Activated CD8-positive, alpha-beta memory T cell treated with anti-CD3 and anti-CD28 coated beads, Interleukin-2, amount 50 U/mL, for 1 hour (primary cell): ENCODE results near the gene ADAMTSL3.

ENCODE experiments used
- DNase-seq: peaks from one replicate; pipeline ENCODE4 v3.0.0-alpha.2; 2020; ENCODE audit errors: extremely low read depth

The ADAMTSL3 gene

GRCh38 chr15:83837945-83838571, 184.1 kb downstream of the ADAMTSL3 start:
- DNase-seq, result no peak

DNA sequence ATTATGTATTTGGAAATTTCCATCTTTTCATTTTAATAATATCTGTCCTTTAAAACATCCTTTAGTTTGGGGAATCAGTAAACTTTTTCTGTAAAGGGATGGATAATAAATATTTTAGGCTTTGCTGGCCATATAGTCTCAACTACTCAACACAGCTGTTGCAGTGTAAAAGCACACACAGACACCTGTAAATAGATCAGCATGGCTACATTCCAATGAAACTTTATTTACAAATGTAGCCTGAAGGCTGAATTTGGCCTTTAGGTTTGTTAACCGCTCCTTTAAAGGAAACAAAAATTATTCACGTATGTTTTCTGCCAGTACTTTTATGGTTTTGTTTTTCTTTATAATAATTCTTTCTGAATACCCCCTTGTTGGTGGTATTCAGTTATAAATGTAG, 184.8 kb downstream of the ADAMTSL3 start:
- no peak for DNase-seq

DNA sequence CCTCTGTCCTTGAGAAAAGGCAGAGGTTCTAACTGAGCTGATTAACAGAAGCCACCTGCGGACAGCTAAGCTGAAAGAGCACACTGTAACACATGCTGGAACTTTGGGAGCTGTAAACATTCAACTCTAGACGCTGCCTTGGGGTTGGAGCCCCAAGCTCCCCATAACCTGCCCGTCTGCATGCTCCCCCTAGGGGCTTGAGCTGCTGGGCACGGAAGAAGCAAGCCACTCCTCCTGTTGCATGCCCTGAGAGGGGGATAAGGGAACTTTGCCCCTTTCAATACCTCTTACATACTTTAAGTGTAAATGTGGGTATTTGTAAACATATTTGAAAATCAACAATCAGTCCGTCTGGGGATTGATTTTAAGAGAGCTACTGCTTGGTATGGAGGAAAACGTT, 188.4 kb downstream of the ADAMTSL3 start:
- DNase-seq, result no peak

GRCh38 chr15:83843471-83843871, 189.5 kb downstream of the ADAMTSL3 start:
- DNase-seq, result no peak

GRCh38 chr15:83844742-83845141, 190.8 kb downstream of the ADAMTSL3 start:
- DNase-seq, result no peak

GRCh38 chr15:83845230-83845629, 191.3 kb downstream of the ADAMTSL3 start:
- no peak for DNase-seq

GRCh38 chr15:83846847-83847246, 192.9 kb downstream of the ADAMTSL3 start:
- no peak for DNase-seq

DNA sequence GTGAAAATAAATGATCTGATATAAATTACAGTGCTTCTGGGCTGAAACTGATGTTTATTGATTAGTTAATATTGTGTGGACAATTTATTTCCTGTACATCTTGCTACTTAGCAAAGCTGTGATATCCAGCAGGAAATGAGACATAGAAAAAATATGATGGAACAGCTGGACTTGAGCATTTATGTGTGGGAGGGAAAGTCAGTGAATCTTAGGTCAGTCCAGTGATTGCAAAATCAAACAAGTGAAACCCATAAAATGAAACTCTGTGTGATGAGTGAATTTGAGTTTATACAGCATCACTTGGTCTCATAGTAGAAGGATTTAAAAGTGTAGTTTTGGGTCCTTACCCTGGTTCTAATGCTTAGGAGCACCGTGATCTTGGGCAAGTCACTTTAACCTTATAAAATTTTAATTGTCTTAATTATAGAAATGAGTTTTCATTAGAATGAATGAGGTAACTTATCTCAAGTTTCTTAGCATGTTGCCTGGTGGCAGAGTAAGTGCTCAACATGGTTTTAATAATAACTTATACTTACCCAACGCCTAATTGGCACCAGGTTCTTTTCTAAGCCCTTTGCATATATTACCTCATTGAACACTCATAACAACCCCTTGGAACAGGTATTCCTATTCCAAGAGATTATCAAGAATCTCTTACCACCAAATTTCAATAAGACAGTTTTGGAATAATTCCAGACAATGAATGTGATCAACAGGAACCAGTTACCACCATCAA, 194.6 kb downstream of the ADAMTSL3 start:
- no peak for DNase-seq

- DNase-seq, result no peak
These were observed 196.1 kb downstream of the ADAMTSL3 start for GRCh38 chr15:83850015-83850414.

GRCh38 chr15:83850501-83851245, 196.8 kb downstream of the ADAMTSL3 start:
- no peak for DNase-seq

- no peak for DNase-seq
These were observed 199.3 kb downstream of the ADAMTSL3 start for GRCh38 chr15:83853232-83853631.

GRCh38 chr15:83854321-83854720, 200.4 kb downstream of the ADAMTSL3 start:
- DNase-seq, result no peak

DNA sequence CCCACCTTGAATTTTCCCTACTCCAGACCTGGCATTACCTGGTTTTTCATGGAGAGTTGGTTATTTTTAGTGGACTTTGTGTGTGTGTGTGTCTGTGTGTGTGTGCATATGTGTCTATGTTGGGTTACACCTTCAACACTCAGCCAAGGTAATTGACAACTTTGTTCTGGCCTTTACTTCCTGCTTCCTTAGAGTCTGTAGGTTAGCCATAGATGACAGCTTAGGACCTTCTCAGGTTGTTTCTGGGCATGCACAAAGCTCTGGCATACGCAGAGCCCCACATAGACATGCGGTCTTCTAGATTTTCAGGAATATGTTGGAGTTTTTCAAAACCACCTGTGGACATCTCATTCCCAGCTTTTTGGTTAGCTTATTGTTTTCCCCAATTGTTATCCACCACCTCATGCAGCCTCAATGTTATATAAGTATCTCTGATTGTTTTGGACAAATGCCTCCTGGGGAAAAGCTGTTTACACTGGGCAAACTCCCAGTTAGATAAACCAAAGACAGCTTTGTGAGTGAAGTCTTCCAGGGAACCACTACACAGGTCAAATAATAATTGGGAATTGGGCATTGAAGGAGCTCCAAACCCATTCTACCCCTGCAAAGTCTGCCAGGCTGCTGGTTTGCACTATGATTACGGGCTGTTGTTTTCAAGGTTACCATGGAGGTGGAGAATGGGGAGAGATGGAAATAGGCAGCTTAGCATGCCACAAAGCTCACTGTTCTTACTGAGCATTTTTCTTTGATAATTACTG, 201.2 kb downstream of the ADAMTSL3 start:
- no peak for DNase-seq

GRCh38 chr15:83855956-83856355, 202.0 kb downstream of the ADAMTSL3 start:
- no peak for DNase-seq

- DNase-seq, result no peak
These were observed 205.0 kb downstream of the ADAMTSL3 start for GRCh38 chr15:83858820-83859505.

GRCh38 chr15:83866692-83867091, 212.8 kb downstream of the ADAMTSL3 start:
- no peak for DNase-seq

- DNase-seq, result no peak
These were observed 215.4 kb downstream of the ADAMTSL3 start for GRCh38 chr15:83869341-83869740.

GRCh38 chr15:83871808-83872559, 218.1 kb downstream of the ADAMTSL3 start:
- no peak for DNase-seq

GRCh38 chr15:83873966-83874365, 220.0 kb downstream of the ADAMTSL3 start:
- no peak for DNase-seq

DNA sequence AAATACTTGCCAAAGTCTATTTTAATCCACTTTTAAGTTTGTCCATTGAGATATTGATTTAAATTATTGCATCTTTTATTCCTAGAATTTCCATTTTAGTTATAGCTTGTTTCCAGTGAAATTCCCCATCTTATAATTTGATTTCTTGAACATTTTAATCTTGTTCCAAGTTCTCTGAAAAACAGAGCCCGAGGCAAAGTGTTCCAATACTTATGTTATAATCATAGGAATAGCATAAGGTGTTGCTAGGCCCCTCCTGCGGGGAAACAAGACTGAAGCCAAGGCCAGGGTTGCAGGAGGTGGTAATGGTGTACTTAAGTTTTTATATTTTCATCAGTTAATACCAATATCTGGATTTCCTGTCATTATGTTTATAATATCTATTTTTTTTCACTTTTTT, 226.6 kb downstream of the ADAMTSL3 start:
- no peak for DNase-seq

GRCh38 chr15:83881156-83881555, 227.2 kb downstream of the ADAMTSL3 start:
- DNase-seq, result no peak
